GM10847 (cell line): ENCODE results near the gene LYPD5.

ENCODE experiments used
- POLR2A ChIP-seq: IDR thresholded peaks from 2 replicates; pipeline ENCODE4 v1.6.1; 2011; ENCODE audit not compliant: insufficient read length; ENCODE audit errors: extremely low read depth

LYPD5 gene

GRCh38 chr19:43748685-43749084 lies 53.6 kb downstream of the LYPD5 start:
- TF ChIP-seq POLR2A, result no peak

DNA sequence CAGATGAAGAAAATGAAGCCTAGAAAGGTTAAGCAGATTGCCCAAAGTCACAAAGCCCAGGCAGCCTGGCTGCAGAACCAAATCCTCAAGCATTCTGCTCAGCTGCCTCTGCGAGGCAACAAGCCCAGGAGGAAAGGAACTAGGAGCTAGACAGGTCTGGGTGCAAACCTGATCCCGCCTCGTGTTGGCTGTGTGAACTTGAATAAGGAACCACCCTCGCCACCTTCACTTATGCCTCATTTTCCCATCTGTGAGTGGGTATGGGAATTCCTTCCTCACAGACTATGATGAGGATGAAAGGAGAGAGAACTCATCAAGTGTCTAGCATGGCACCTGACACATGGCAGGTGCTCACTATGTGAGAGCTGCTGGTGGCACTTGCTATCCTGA lies 54.0 kb downstream of the LYPD5 start:
- TF ChIP-seq POLR2A, result no peak

- no peak for TF ChIP-seq POLR2A
Observed at GRCh38 chr19:43747557-43748204, 54.6 kb downstream of the LYPD5 start.
